IPS DF 6.9 (cell line): ENCODE measurements around the gene MRPS26.
A peak's percentile ranks its signal among the peaks of the same experiment; 100 is the strongest.

Experiments used
- DNase-seq: peaks from one replicate; pipeline ENCODE4 v3.0.0-alpha.2; 2013; ENCODE audit warnings: low read depth, low spot score
- H3K27ac ChIP-seq: one replicate; pipeline ENCODE4 v1.5.1; 2013; ENCODE audit warnings: low read length, control low read depth
- H3K27me3 ChIP-seq: 2 replicates; pipeline ENCODE4 v1.6.1; 2013; ENCODE audit warnings: mild to moderate bottlenecking, low read length; ENCODE audit not compliant: control insufficient read depth, insufficient read depth
- H3K36me3 ChIP-seq: 2 replicates; pipeline ENCODE4 v1.6.1; 2013; ENCODE audit warnings: low read length; ENCODE audit not compliant: control insufficient read depth, insufficient read depth
- H3K4me1 ChIP-seq: 2 replicates; pipeline ENCODE4 v1.6.1; 2013; ENCODE audit warnings: low read length; ENCODE audit not compliant: control insufficient read depth, insufficient read depth
- H3K4me3 ChIP-seq: 2 replicates; pipeline ENCODE4 v1.5.1; 2013; ENCODE audit warnings: mild to moderate bottlenecking, low read length
- H3K9me3 ChIP-seq: 2 replicates; pipeline ENCODE4 v1.6.1; 2013; ENCODE audit warnings: low read length, inconsistent platforms; ENCODE audit not compliant: control insufficient read depth, insufficient read depth
- WGBS: extraction: QIAGEN DNeasy Blood & Tissue Kit; methylation state at CpG from one replicate; pipeline ENCODE4 v1.1.7; 2013; ENCODE audit warnings: mixed read lengths, missing lambda C conversion rate; ENCODE audit not compliant: insufficient read length, insufficient coverage; 5-methylcytosine and 5-hydroxymethylcytosine counted together

Gene MRPS26

GRCh38 chr20:3041854-3042409, 3.9 kb upstream of the MRPS26 start:
- no peak for DNase-seq
- no CpG with 5 or more reads among the region's 10 CpGs for WGBS
- Histone ChIP-seq H3K4me3 (no peak overlapping the region), H3K36me3 (peaks cover 5% of the 10 kb centered on the region; the same call in 1 of the 2 replicates), H3K27me3 (no peaks in the 10 kb centered on the region), H3K27ac (no peak overlapping the region), H3K4me1 (peaks cover 7% of the 10 kb centered on the region; the same call in 1 of the 2 replicates), H3K9me3 (no peaks in the 10 kb centered on the region)

GRCh38 chr20:3042625-3043024, 3.2 kb upstream of the MRPS26 start:
- no CpG with 5 or more reads among the region's 5 CpGs for WGBS
- no peak for DNase-seq
- no peaks in the 10 kb centered on the region for H3K9me3 ChIP-seq
- no peak overlapping the region for H3K27ac ChIP-seq
- H3K27me3 ChIP-seq = no peaks in the 10 kb centered on the region
- peaks cover 1% of the 10 kb centered on the region for H3K36me3 ChIP-seq
- H3K4me1 ChIP-seq = peaks cover 7% of the 10 kb centered on the region; the same call in 1 of the 2 replicates
- H3K4me3 ChIP-seq = no peak overlapping the region

GRCh38 chr20:3043322-3043721, 2.5 kb upstream of the MRPS26 start, which contains the start of gene GNRH2:
Gene GNRH2 (plus strand): TSS chr20:3043622. CDS start chr20:3044415, 793 bp downstream.
- no peak for DNase-seq
- no CpG with 5 or more reads among the region's 3 CpGs for WGBS

GRCh38 chr20:3044336-3044965, 1.4 kb upstream of the MRPS26 start:
- no peak overlapping the region for H3K27ac ChIP-seq
- H3K4me1 ChIP-seq = peaks cover 7% of the 10 kb centered on the region; the same call in 1 of the 2 replicates
- DNase-seq = no peak
- H3K9me3 ChIP-seq = no peaks in the 10 kb centered on the region
- peaks cover 15% of the 10 kb centered on the region for H3K36me3 ChIP-seq
- no peak overlapping the region for H3K4me3 ChIP-seq
- no CpG with 5 or more reads among the region's 8 CpGs for WGBS
- no peaks in the 10 kb centered on the region for H3K27me3 ChIP-seq

More at GRCh38 chr20:3043322-3043721, 2.5 kb upstream of the MRPS26 start, which contains the start of gene GNRH2:
- no peak within 1 kb of the TSS for H3K4me3 ChIP-seq
- no peak within 1 kb of the TSS for H3K27ac ChIP-seq
- peaks cover 7% of the 10 kb centered on the region; the same call in 1 of the 2 replicates for H3K4me1 ChIP-seq
- peaks cover 8% of the 10 kb centered on the region for H3K36me3 ChIP-seq
- no peaks in the 10 kb centered on the region for H3K27me3 ChIP-seq
- H3K9me3 ChIP-seq = no peaks in the 10 kb centered on the region

- H3K36me3 ChIP-seq = peaks cover 17% of the 10 kb centered on the region
- H3K27me3 ChIP-seq = no peaks in the 10 kb centered on the region
- H3K27ac ChIP-seq = no peak overlapping the region
- WGBS = no CpG with 5 or more reads among the region's 24 CpGs
- peak overlapping the region; percentile 93; the same call in 1 of the 2 replicates for H3K4me3 ChIP-seq
- no peaks in the 10 kb centered on the region for H3K9me3 ChIP-seq
- DNase-seq = no peak
- H3K4me1 ChIP-seq = peaks cover 7% of the 10 kb centered on the region; the same call in 1 of the 2 replicates
Measured at GRCh38 chr20:3045042-3045815, 623 bp upstream of the MRPS26 start.

- WGBS = no CpG with 5 or more reads among the region's 39 CpGs
- Histone ChIP-seq H3K36me3 (peaks cover 17% of the 10 kb centered on the region), H3K27me3 (no peaks in the 10 kb centered on the region), H3K4me1 (peaks cover 6% of the 10 kb centered on the region; the same call in 1 of the 2 replicates), H3K27ac (no peak overlapping the region), H3K4me3 (peak overlapping the region; percentile 93), H3K9me3 (no peaks in the 10 kb centered on the region)
- DNase-seq = no peak
Measured at GRCh38 chr20:3046677-3047462, 1.0 kb downstream of the MRPS26 start.

- Histone ChIP-seq H3K4me1 (peaks cover 1% of the 10 kb centered on the region; the same call in 1 of the 2 replicates), H3K36me3 (peaks cover 17% of the 10 kb centered on the region), H3K9me3 (no peaks in the 10 kb centered on the region), H3K27ac (no peak overlapping the region), H3K27me3 (no peaks in the 10 kb centered on the region), H3K4me3 (no peak overlapping the region)
- DNase-seq = no peak
- no CpG with 5 or more reads among the region's 14 CpGs for WGBS
Measured at GRCh38 chr20:3047486-3048419, 1.9 kb downstream of the MRPS26 start.

GRCh38 chr20:3051385-3052019, 5.7 kb downstream of the MRPS26 start:
- Histone ChIP-seq H3K9me3 (no peaks in the 10 kb centered on the region), H3K4me1 (no peaks in the 10 kb centered on the region), H3K27me3 (no peaks in the 10 kb centered on the region), H3K36me3 (peaks cover 17% of the 10 kb centered on the region), H3K4me3 (no peak overlapping the region), H3K27ac (no peak overlapping the region)
- DNase-seq = no peak
- WGBS = no CpG with 5 or more reads among the region's 7 CpGs

GRCh38 chr20:3059489-3059888, 13.6 kb downstream of the MRPS26 start:
- H3K4me3 ChIP-seq = no peak overlapping the region
- H3K9me3 ChIP-seq = no peaks in the 10 kb centered on the region
- DNase-seq = no peak
- H3K27me3 ChIP-seq = no peaks in the 10 kb centered on the region
- no CpG with 5 or more reads among the region's 3 CpGs for WGBS
- no peaks in the 10 kb centered on the region for H3K36me3 ChIP-seq
- no peaks in the 10 kb centered on the region for H3K4me1 ChIP-seq
- H3K27ac ChIP-seq = no peak overlapping the region
